Measurements from ENCODE around the gene RAP1B.

- TF ChIP-seq EZH2 (IDR thresholded peaks at IDR 0.05) (no peak), POLR2AphosphoS5 (IDR thresholded peaks at IDR 0.05; ENCODE audit: borderline replicate concordance, low read depth, low read length) (no peak), FOXP2 (optimal IDR thresholded peaks at IDR 0.05; ENCODE audit: control extremely low read depth, extremely low read length, insufficient read depth) (no peak)
These were observed 2.0 kb downstream of the RAP1B start for GRCh38 chr12:68612697-68613096.

Measured in SK-N-MC (cell line).